ENCODE results near the gene USP46. TPM values are rescaled to one million over a fixed set of nuclear protein-coding genes. Genes with fewer than 3 reads are reported as not detected.

USP46 gene
- total RNA-seq, 1 donor from 2014 or later: 51.2 TPM

GRCh38 chr4:52566136-52567031, 92.7 kb downstream of the USP46 start:
- Histone ChIP-seq H2AFZ (ENCODE audit: low read depth, low read length) (no peak overlapping the region), H3K4me2 (ENCODE audit: low read length) (no peak overlapping the region), H3K4me1 (ENCODE audit: insufficient read depth, low read length) (no peaks in the 10 kb centered on the region), H3K9me3 (ENCODE audit: insufficient read depth, low read depth, low read length) (no peaks in the 10 kb centered on the region), H3K27ac (ENCODE audit: low read depth, low read length) (no peak overlapping the region), H3K79me2 (ENCODE audit: insufficient read depth, low read length) (no peaks in the 10 kb centered on the region), H3K4me3 (ENCODE audit: insufficient read depth, low read depth, low read length) (no peak overlapping the region), H3K27me3 (ENCODE audit: insufficient read depth, low read length) (no peaks in the 10 kb centered on the region), H3K9ac (ENCODE audit: low read length) (no peak overlapping the region), H3K36me3 (ENCODE audit: insufficient read depth, low read length) (no peaks in the 10 kb centered on the region), H4K20me1 (ENCODE audit: insufficient read depth, low read length) (no peaks in the 10 kb centered on the region)
- no peaks in the 10 kb centered on the region for H3K9me3 Mint-ChIP-seq (ENCODE audit: unreplicated experiment)
- H3K4me3 Mint-ChIP-seq (ENCODE audit: unreplicated experiment): no peak overlapping the region
- no peaks in the 10 kb centered on the region for H3K27me3 Mint-ChIP-seq (ENCODE audit: low read depth, unreplicated experiment)
- TF ChIP-seq CTCF (IDR thresholded peaks at IDR 0.05; ENCODE audit: insufficient read depth, low read depth, low read length) (no peak), EZH2 (IDR thresholded peaks at IDR 0.05; ENCODE audit: insufficient read depth, low read length) (no peak)
- H3K36me3 Mint-ChIP-seq (ENCODE audit: low read depth, unreplicated experiment): no peaks in the 10 kb centered on the region
- H3K4me1 Mint-ChIP-seq (ENCODE audit: low read depth, unreplicated experiment): peaks cover 26% of the 10 kb centered on the region
- H3K27ac Mint-ChIP-seq (ENCODE audit: unreplicated experiment): peak overlapping the region; percentile 75
- DNase-seq (ENCODE audit: low read depth) (no peak), FAIRE-seq (no peak)

GRCh38 chr4:52560844-52561280, 98.2 kb downstream of the USP46 start:
- Histone ChIP-seq H3K9me3 (ENCODE audit: insufficient read depth, low read depth, low read length) (no peaks in the 10 kb centered on the region), H4K20me1 (ENCODE audit: insufficient read depth, low read length) (no peaks in the 10 kb centered on the region), H3K4me1 (ENCODE audit: insufficient read depth, low read length) (no peaks in the 10 kb centered on the region), H2AFZ (ENCODE audit: low read depth, low read length) (no peak overlapping the region), H3K27me3 (ENCODE audit: insufficient read depth, low read length) (no peaks in the 10 kb centered on the region), H3K4me2 (ENCODE audit: low read length) (no peak overlapping the region), H3K4me3 (ENCODE audit: insufficient read depth, low read depth, low read length) (no peak overlapping the region), H3K79me2 (ENCODE audit: insufficient read depth, low read length) (no peaks in the 10 kb centered on the region), H3K27ac (ENCODE audit: low read depth, low read length) (no peak overlapping the region), H3K36me3 (ENCODE audit: insufficient read depth, low read length) (no peaks in the 10 kb centered on the region), H3K9ac (ENCODE audit: low read length) (no peak overlapping the region)
- Mint-ChIP-seq H3K36me3 (ENCODE audit: low read depth, unreplicated experiment) (no peaks in the 10 kb centered on the region), H3K4me1 (ENCODE audit: low read depth, unreplicated experiment) (peaks cover 13% of the 10 kb centered on the region), H3K27me3 (ENCODE audit: low read depth, unreplicated experiment) (peaks cover 3% of the 10 kb centered on the region), H3K9me3 (ENCODE audit: unreplicated experiment) (no peaks in the 10 kb centered on the region), H3K4me3 (ENCODE audit: unreplicated experiment) (no peak overlapping the region), H3K27ac (ENCODE audit: unreplicated experiment) (peak overlapping the region; percentile 97)
- DNase-seq (ENCODE audit: low read depth): peak; percentile 84
- no peak for FAIRE-seq
- TF ChIP-seq CTCF (IDR thresholded peaks at IDR 0.05; ENCODE audit: insufficient read depth, low read depth, low read length) (no peak), EZH2 (IDR thresholded peaks at IDR 0.05; ENCODE audit: insufficient read depth, low read length) (no peak)

- H3K4me2 ChIP-seq (ENCODE audit: low read length): no peak overlapping the region
- no peak for FAIRE-seq
These were observed 103.8 kb downstream of the USP46 start for GRCh38 chr4:52555356-52555716.

More at GRCh38 chr4:52555356-52555716, 103.8 kb downstream of the USP46 start:
- Histone ChIP-seq H3K4me3 (ENCODE audit: insufficient read depth, low read depth, low read length) (no peak overlapping the region), H3K27ac (ENCODE audit: low read depth, low read length) (no peak overlapping the region), H3K9ac (ENCODE audit: low read length) (no peak overlapping the region), H3K79me2 (ENCODE audit: insufficient read depth, low read length) (no peaks in the 10 kb centered on the region), H2AFZ (ENCODE audit: low read depth, low read length) (no peak overlapping the region), H3K4me1 (ENCODE audit: insufficient read depth, low read length) (no peaks in the 10 kb centered on the region), H3K9me3 (ENCODE audit: insufficient read depth, low read depth, low read length) (no peaks in the 10 kb centered on the region), H4K20me1 (ENCODE audit: insufficient read depth, low read length) (no peaks in the 10 kb centered on the region), H3K36me3 (ENCODE audit: insufficient read depth, low read length) (no peaks in the 10 kb centered on the region), H3K27me3 (ENCODE audit: insufficient read depth, low read length) (no peaks in the 10 kb centered on the region)
- peaks cover 4% of the 10 kb centered on the region for H3K9me3 Mint-ChIP-seq (ENCODE audit: unreplicated experiment)
- peaks cover 2% of the 10 kb centered on the region for H3K36me3 Mint-ChIP-seq (ENCODE audit: low read depth, unreplicated experiment)
- peaks cover 12% of the 10 kb centered on the region for H3K4me1 Mint-ChIP-seq (ENCODE audit: low read depth, unreplicated experiment)
- no peak for TF ChIP-seq EZH2 (IDR thresholded peaks at IDR 0.05; ENCODE audit: insufficient read depth, low read length)
- no peak for TF ChIP-seq CTCF (IDR thresholded peaks at IDR 0.05; ENCODE audit: insufficient read depth, low read depth, low read length)
- no peak for DNase-seq (ENCODE audit: low read depth)
- no peak overlapping the region for H3K27ac Mint-ChIP-seq (ENCODE audit: unreplicated experiment)
- H3K4me3 Mint-ChIP-seq (ENCODE audit: unreplicated experiment): peak overlapping the region; percentile 1
- peaks cover 3% of the 10 kb centered on the region for H3K27me3 Mint-ChIP-seq (ENCODE audit: low read depth, unreplicated experiment)

Data from astrocyte (in vitro differentiated cells and primary cell).